OCI-LY3 (cell line): ENCODE data around the gene FBXL19.

ENCODE experiments used
- EZH2phosphoT487 ChIP-seq: fragments of 200-600 bp; shearing (Covaris generic); IDR thresholded peaks from 2 replicates; pipeline ENCODE4 v1.6.1; 2018; ENCODE audit warnings: antibody characterized with exemption, mixed run types, low read depth
- TF ChIP-seq, protein P1 (sequence below): fragments of 200-600, 300-600 bp; sonication (generic); IDR thresholded peaks from 2 replicates; pipeline ENCODE4 v1.5.1; 2014; ENCODE audit warnings: antibody characterized with exemption, low read length, low read depth

DNA sequence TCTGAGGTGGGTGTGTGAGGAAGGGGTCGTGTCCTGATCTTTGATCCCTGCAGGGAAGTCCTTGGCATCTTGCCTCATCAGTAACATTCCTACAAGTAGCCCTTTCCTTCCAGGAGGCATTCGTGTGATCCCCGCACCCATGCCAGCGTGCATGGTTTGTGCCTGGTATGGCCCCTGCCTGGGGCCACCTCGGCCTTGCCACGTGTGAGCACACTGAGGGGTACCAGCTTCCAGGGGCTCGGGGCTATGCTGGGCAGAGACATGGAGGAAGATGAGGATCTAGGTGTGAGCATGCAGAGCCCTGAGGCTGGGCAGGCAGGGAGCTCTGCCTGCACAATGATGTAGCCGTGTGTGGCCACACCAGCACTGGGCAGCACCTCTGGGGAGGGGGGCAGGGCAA, 67.7 kb downstream of the FBXL19 start:
- TF ChIP-seq, protein P1, sequence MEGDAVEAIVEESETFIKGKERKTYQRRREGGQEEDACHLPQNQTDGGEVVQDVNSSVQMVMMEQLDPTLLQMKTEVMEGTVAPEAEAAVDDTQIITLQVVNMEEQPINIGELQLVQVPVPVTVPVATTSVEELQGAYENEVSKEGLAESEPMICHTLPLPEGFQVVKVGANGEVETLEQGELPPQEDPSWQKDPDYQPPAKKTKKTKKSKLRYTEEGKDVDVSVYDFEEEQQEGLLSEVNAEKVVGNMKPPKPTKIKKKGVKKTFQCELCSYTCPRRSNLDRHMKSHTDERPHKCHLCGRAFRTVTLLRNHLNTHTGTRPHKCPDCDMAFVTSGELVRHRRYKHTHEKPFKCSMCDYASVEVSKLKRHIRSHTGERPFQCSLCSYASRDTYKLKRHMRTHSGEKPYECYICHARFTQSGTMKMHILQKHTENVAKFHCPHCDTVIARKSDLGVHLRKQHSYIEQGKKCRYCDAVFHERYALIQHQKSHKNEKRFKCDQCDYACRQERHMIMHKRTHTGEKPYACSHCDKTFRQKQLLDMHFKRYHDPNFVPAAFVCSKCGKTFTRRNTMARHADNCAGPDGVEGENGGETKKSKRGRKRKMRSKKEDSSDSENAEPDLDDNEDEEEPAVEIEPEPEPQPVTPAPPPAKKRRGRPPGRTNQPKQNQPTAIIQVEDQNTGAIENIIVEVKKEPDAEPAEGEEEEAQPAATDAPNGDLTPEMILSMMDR: no peak
- TF ChIP-seq EZH2phosphoT487: no peak
